Keratinocyte (primary cell): Measurements from ENCODE around the gene OR13C9. TPM values are rescaled to one million over a fixed set of nuclear protein-coding genes. Genes with fewer than 3 reads are reported as not detected.

Source experiments
- DNase-seq: peaks from one replicate; pipeline ENCODE4 v3.0.0-alpha.2; 2011; ENCODE audit warnings: low read depth, missing footprints, low spot score
- FAIRE-seq: peaks from 2 replicates; lab custom pipeline; 2011; peaks lifted over from hg19 to GRCh38; lab: Jason Lieb, UNC
- H2AFZ ChIP-seq: 2 replicates; pipeline ENCODE4 v1.6.0; 2012; ENCODE audit warnings: low read length, control low read depth, inconsistent platforms; ENCODE audit not compliant: control insufficient read depth
- H3K27ac ChIP-seq: 2 replicates; pipeline ENCODE4 v1.5.1; 2011; ENCODE audit warnings: low read length; ENCODE audit not compliant: control insufficient read depth, insufficient read depth
- H3K27me3 ChIP-seq: 3 replicates; pipeline ENCODE4 v1.6.0; 2011; ENCODE audit warnings: low read length; ENCODE audit not compliant: control insufficient read depth, insufficient read depth; ENCODE audit errors: extremely low read depth
- H3K36me3 ChIP-seq, 2 experiments: 2 replicates in 1 of 2; 3 replicates in 1 of 2; pipeline ENCODE4 v1.5.1; 2011; ENCODE audit warnings: low read length in 2 of 2, mild to moderate bottlenecking in 1 of 2; ENCODE audit not compliant: control insufficient read depth in 2 of 2, insufficient read depth in 2 of 2; ENCODE audit errors: extremely low read depth in 1 of 2
- H3K4me1 ChIP-seq: 3 replicates; pipeline ENCODE4 v1.5.1; 2011; ENCODE audit warnings: low read length; ENCODE audit not compliant: control insufficient read depth, insufficient read depth; ENCODE audit errors: extremely low read depth
- H3K4me2 ChIP-seq: 3 replicates; pipeline ENCODE4 v1.6.0; 2011; ENCODE audit warnings: low read depth, low read length; ENCODE audit not compliant: control insufficient read depth, insufficient read depth; ENCODE audit errors: extremely low read depth
- H3K4me3 ChIP-seq, 3 experiments: fragments of 200-600 bp in 1 of 3; sonication (generic) in 1 of 3; 2 replicates in 2 of 3; 3 replicates in 1 of 3; pipeline ENCODE4 v1.5.1; 2011 to 2016; ENCODE audit warnings: low read length in 3 of 3, mild to moderate bottlenecking in 3 of 3, control low read depth in 2 of 3, inconsistent platforms in 1 of 3, low read depth in 1 of 3, mixed read lengths in 1 of 3, mixed run types in 1 of 3, moderate library complexity in 1 of 3; ENCODE audit not compliant: control insufficient read depth in 2 of 3, insufficient read depth in 2 of 3; ENCODE audit errors: extremely low read depth in 1 of 3
- H3K79me2 ChIP-seq: 2 replicates; pipeline ENCODE4 v1.6.0; 2012; ENCODE audit warnings: low read length; ENCODE audit not compliant: control insufficient read depth, insufficient read depth
- H3K9ac ChIP-seq: 3 replicates; pipeline ENCODE4 v1.6.0; 2011; ENCODE audit warnings: low read length; ENCODE audit not compliant: control insufficient read depth, insufficient read depth; ENCODE audit errors: extremely low read depth
- H3K9me1 ChIP-seq: 3 replicates; pipeline ENCODE4 v1.6.0; 2011; ENCODE audit warnings: low read length; ENCODE audit not compliant: control insufficient read depth, insufficient read depth; ENCODE audit errors: extremely low read depth
- H3K9me3 ChIP-seq: 2 replicates; pipeline ENCODE4 v1.5.1; 2012; ENCODE audit warnings: low read depth, low read length; ENCODE audit not compliant: control insufficient read depth
- H4K20me1 ChIP-seq: 3 replicates; pipeline ENCODE4 v1.6.0; 2011; ENCODE audit warnings: low read length; ENCODE audit not compliant: control insufficient read depth, insufficient read depth; ENCODE audit errors: extremely low read depth
- EZH2 ChIP-seq: IDR thresholded peaks from one replicate; pipeline ENCODE4 v1.6.1; 2012; ENCODE audit warnings: inconsistent platforms, mild to moderate bottlenecking, low read length, moderate library complexity
- dilution Hi-C: fragments of 300-500 bp; cut with MboI; formaldehyde crosslinking; loops from one replicate; pipeline ENCODE4 v1.7.0; 2020; ENCODE audit warnings: low sequenced_read_pairs; ENCODE audit not compliant: extremely low pct_ligation_motif_present
- polyA minus RNA-seq, 3 experiments: library from RNA; depleted of rRNA, polyadenylated mRNA; stranded (reverse); fragments of >200 nt; gene quantifications; 1 replicate in 1 of 3; 2 replicates in 1 of 3; 3 replicates in 1 of 3; pipeline ENCODE4 v1.2.3, GENCODE V29; 2011
- polyA plus RNA-seq, 5 experiments: library from polyadenylated mRNA; depleted of rRNA in 3 of 5; stranded (reverse) in 3 of 5; stranded (forward) in 1 of 5; unstranded in 1 of 5; fragments of >200 nt; gene quantifications; 1 replicate in 1 of 5; 2 replicates in 3 of 5; 3 replicates in 1 of 5; pipeline versions ENCODE4 v1.2.1 to v1.2.3, GENCODE V29; 2011 to 2012; ENCODE audit warnings: missing spikeins in 2 of 5, low read depth in 1 of 5, low replicate concordance in 1 of 5
- TF ChIP-seq, protein P1 (sequence below), 3 experiments: IDR thresholded peaks in 1 of 3; conservative IDR thresholded peaks in 1 of 3; optimal IDR thresholded peaks in 1 of 3; 2 replicates in 2 of 3; 3 replicates in 1 of 3; pipeline versions ENCODE3 to v1.5.1; 2011; ENCODE audit warnings: low read length in 3 of 3, mild to moderate bottlenecking in 3 of 3, moderate library complexity in 2 of 3, control low read depth in 1 of 3, inconsistent platforms in 1 of 3; ENCODE audit not compliant: insufficient read depth in 2 of 3; ENCODE audit errors: extremely low read depth in 1 of 3

The OR13C9 gene, protein sequence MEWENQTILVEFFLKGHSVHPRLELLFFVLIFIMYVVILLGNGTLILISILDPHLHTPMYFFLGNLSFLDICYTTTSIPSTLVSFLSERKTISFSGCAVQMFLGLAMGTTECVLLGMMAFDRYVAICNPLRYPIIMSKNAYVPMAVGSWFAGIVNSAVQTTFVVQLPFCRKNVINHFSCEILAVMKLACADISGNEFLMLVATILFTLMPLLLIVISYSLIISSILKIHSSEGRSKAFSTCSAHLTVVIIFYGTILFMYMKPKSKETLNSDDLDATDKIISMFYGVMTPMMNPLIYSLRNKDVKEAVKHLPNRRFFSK
- polyA plus RNA-seq (not detected in 3 replicates), polyA minus RNA-seq (not detected in 3 replicates)
- not detected for polyA plus RNA-seq (2011; ENCODE audit: low read depth)
- not detected in 2 replicates for polyA plus RNA-seq (2011; cell fraction: cytosol; rRNA removed)
- polyA plus RNA-seq (2011; cell fraction: nucleus; rRNA removed) = not detected in 2 replicates
- polyA plus RNA-seq (2012; ENCODE audit: low replicate concordance) = not detected in 2 replicates
- not detected for polyA minus RNA-seq (2011; cell fraction: cytosol; rRNA and poly(A)+ RNA removed)
- not detected in 2 replicates for polyA minus RNA-seq (2011; cell fraction: nucleus; rRNA and poly(A)+ RNA removed)

DNA sequence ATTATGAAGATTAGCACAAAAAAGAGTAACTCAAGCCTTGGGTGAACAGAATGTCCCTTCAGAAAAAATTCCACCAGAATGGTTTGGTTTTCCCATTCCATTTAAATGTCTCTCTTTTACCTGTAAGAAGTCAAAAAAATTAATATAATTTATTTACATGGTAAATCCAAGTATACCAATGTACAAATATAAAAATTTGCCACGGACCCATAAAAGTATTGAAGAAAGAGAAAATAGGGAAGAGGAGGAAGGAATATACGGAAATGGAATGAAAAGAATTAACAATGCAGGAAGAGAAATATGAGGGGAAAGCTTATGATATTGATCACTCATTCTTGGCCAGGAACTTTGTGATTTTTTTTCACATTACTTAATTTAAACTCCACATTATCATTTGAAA, at the start of gene OR13C9:
Gene OR13C9 (minus strand): TSS at position 101 of the 400 bp plus-strand sequence. CDS start 0 bp downstream, at position 101.
- Histone ChIP-seq H4K20me1 (no peaks in the 10 kb centered on the region), H3K9ac (no peak within 1 kb of the TSS), H3K27me3 (no peaks in the 10 kb centered on the region), H3K4me3 (no peak within 1 kb of the TSS), H3K9me3 (no peaks in the 10 kb centered on the region), H3K9me1 (no peaks in the 10 kb centered on the region), H3K4me1 (no peaks in the 10 kb centered on the region), H3K4me2 (no peak within 1 kb of the TSS), H3K36me3 (no peaks in the 10 kb centered on the region), H3K79me2 (no peaks in the 10 kb centered on the region), H2AFZ (no peak within 1 kb of the TSS), H3K27ac (no peak within 1 kb of the TSS)
- DNase-seq = no peak
- dilution Hi-C loops = no loop called here
- FAIRE-seq = no peak
- TF ChIP-seq EZH2 = no peak

DNA sequence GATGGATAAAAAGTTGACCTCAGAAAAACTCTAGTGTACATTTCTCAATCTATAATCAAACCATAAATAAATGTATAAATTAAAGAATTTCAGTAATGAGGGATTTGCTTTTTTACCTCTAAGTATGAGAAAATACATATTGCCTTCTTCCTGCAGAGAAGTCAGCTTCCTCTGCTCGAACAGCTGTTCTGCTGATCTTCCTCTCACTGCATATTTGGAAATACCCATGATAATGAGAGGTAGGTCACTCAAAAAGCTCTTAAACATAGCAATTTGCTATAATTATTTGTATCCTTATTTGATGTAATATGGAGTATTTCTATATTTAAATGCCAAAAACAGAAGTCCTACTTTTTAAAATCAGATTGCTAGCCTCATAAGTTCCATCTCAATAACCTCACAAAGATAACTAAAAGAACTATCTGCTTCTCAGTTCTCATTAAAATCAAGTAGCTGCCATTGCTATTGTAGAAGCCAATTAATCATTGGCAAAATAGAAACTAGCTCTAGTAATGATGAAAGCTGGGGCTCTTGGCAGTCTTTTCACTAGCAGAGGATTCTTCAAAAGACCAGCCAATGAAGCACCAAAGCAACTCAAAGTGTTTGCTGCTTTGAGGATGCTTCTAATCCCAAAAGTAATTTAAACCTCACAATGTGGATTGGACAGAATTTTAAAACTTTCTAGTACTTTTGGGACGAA, 40.6 kb upstream of the OR13C9 start:
- no peaks in the 10 kb centered on the region for H3K79me2 ChIP-seq
- H3K27ac ChIP-seq = no peak overlapping the region
- no peak for FAIRE-seq
- no peak overlapping the region for H2AFZ ChIP-seq
- H3K4me1 ChIP-seq = no peaks in the 10 kb centered on the region
- H3K9ac ChIP-seq = no peak overlapping the region
- H4K20me1 ChIP-seq = no peaks in the 10 kb centered on the region
- no peak for DNase-seq
- no peak overlapping the region for H3K4me3 ChIP-seq
- H3K9me3 ChIP-seq = no peaks in the 10 kb centered on the region
- TF ChIP-seq, protein P1, sequence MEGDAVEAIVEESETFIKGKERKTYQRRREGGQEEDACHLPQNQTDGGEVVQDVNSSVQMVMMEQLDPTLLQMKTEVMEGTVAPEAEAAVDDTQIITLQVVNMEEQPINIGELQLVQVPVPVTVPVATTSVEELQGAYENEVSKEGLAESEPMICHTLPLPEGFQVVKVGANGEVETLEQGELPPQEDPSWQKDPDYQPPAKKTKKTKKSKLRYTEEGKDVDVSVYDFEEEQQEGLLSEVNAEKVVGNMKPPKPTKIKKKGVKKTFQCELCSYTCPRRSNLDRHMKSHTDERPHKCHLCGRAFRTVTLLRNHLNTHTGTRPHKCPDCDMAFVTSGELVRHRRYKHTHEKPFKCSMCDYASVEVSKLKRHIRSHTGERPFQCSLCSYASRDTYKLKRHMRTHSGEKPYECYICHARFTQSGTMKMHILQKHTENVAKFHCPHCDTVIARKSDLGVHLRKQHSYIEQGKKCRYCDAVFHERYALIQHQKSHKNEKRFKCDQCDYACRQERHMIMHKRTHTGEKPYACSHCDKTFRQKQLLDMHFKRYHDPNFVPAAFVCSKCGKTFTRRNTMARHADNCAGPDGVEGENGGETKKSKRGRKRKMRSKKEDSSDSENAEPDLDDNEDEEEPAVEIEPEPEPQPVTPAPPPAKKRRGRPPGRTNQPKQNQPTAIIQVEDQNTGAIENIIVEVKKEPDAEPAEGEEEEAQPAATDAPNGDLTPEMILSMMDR (optimal IDR thresholded peaks at IDR 0.05 in 1 of 3, IDR thresholded peaks at IDR 0.05 in 1 of 3, conservative IDR thresholded peaks at IDR 0.05 in 1 of 3; ENCODE audit: extremely low read depth in 1 of 3, insufficient read depth in 2 of 3, low read length in 3 of 3) = no peak
- no peak for TF ChIP-seq EZH2
- H3K36me3 ChIP-seq = no peaks in the 10 kb centered on the region
- no peaks in the 10 kb centered on the region for H3K9me1 ChIP-seq
- H3K4me2 ChIP-seq = no peak overlapping the region
- dilution Hi-C loops = no loop called here
- no peaks in the 10 kb centered on the region for H3K27me3 ChIP-seq
